Right lobe of liver (tissue), 6 donors: ENCODE measurements around the gene AJAP1. TPM values are rescaled to one million over a fixed set of nuclear protein-coding genes. Genes with fewer than 3 reads are reported as not detected.

Source experiments
- ATAC-seq, 4 donors: fragments of 200-7000 bp; cut with Tn5 transposase; one replicate each; pipeline ENCODE4 v1.9.1; 2020; ENCODE audit warnings: mild to moderate bottlenecking in 4 of 4, moderate library complexity in 4 of 4
- DNase-seq, 3 donors: peaks; one replicate each; pipeline ENCODE4 v3.0.0-alpha.2; 2020
- H3K27ac ChIP-seq, 3 donors: fragments of 200-600 bp; one replicate each; pipeline ENCODE4 v1.8.0; 2022
- H3K27me3 ChIP-seq, 2 donors: fragments of 200-600 bp; one replicate each; pipeline ENCODE4 v1.8.0; 2022
- H3K36me3 ChIP-seq, 4 donors: fragments of 200-600 bp; sonication (generic) in 1 of 4; one replicate each; pipeline versions ENCODE4 v1.5.1 to v1.8.0; 2017 to 2022; ENCODE audit warnings: control low read depth in 1 of 4
- H3K4me1 ChIP-seq, 4 donors: fragments of 200-600 bp; sonication (generic) in 1 of 4; one replicate each; pipeline versions ENCODE4 v1.5.1 to v1.8.0; 2017 to 2022; ENCODE audit warnings: control low read depth in 1 of 4
- H3K4me3 ChIP-seq, 3 donors: fragments of 200-600 bp; one replicate each; pipeline ENCODE4 v1.8.0; 2022
- H3K9me3 ChIP-seq, 4 donors: fragments of 200-600 bp; sonication (generic) in 1 of 4; one replicate each; pipeline versions ENCODE4 v1.5.1 to v1.8.0; 2017 to 2022; ENCODE audit warnings: control low read depth in 1 of 4
- POLR2A ChIP-seq: fragments of 450-650 bp; IDR thresholded peaks from one replicate; pipeline ENCODE4 v1.6.1; 2017; ENCODE audit warnings: antibody characterized with exemption, mild to moderate bottlenecking
- WGBS: methylation state at CpG from one replicate; pipeline ENCODE4 v1.1.6; 2018; ENCODE audit warnings: low coverage, low lambda C conversion rate; ENCODE audit not compliant: insufficient coverage; ENCODE audit errors: missing lambda C conversion rate; 5-methylcytosine and 5-hydroxymethylcytosine counted together
- intact Hi-C, 2 donors: fragments of 100-400 bp; cut with DNase I; formaldehyde crosslinking; loops; one replicate each; pipeline versions ENCODE4 v1.11.2 to v1.14.1; 2022
- total RNA-seq, 6 experiments: library from RNA; depleted of rRNA in 2 of 6; stranded (reverse); fragments of >200 nt in 2 of 6; fragmentation: NEBNext Ultra II Directional in 3 of 6; extraction: Animal tissue kit (Norgen Biotek cat#: 25700) in 3 of 6; gene quantifications; one replicate each; pipeline versions ENCODE4 v1.1.0 to v1.2.4, GENCODE V29; 2016 to 2023
- TF ChIP-seq, protein P1 (sequence below), 4 donors: fragments of 200-600 bp in 3 of 4; fragments of 450-650 bp in 1 of 4; IDR thresholded peaks; one replicate each; pipeline versions ENCODE4 v1.5.1 to v1.8.0; 2016 to 2022; ENCODE audit warnings: antibody characterized with exemption in 4 of 4, mild to moderate bottlenecking in 2 of 4
- donor health status: DM: no; HTN: yes; CAD: no.
- donor health status: DM: no; HTN: no; CAD: no.
- donor health status: DM: no; HTN: no; CAD: no.
- donor health status: DM: no; HTN: yes; CAD: no.
- donor health status: DM: no; HTN: yes; CAD: no.

The AJAP1 gene
- total RNA-seq, 6 experiments from 2014 or later = 0.06 to 0.35 (median 0.13) TPM

DNA sequence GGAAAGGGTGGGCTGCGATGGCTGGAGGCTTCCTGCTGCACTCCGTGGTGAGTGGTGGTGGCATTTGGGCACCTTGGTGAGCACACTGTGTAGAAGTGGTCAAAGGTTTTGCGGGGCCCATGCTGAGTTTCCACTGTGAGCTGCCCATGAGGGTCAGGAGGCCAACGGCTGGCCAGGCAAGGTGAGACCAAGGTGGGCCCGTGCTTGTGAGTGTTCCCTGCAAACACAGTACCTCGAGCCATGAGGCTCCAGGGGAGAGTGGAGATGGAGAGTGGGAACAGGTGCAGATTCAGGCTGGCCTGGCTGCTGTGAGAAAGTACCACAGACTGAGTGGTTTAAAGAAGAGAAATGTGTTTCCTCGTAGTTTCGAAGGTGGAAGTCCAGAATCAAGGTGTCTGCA, 40.8 kb downstream of the AJAP1 start:
- no peaks in the 10 kb centered on the region for H3K9me3 ChIP-seq
- WGBS = 53% methylated on average over 5 of the region's 8 CpGs
- H3K36me3 ChIP-seq = no peaks in the 10 kb centered on the region
- TF ChIP-seq, protein P1, sequence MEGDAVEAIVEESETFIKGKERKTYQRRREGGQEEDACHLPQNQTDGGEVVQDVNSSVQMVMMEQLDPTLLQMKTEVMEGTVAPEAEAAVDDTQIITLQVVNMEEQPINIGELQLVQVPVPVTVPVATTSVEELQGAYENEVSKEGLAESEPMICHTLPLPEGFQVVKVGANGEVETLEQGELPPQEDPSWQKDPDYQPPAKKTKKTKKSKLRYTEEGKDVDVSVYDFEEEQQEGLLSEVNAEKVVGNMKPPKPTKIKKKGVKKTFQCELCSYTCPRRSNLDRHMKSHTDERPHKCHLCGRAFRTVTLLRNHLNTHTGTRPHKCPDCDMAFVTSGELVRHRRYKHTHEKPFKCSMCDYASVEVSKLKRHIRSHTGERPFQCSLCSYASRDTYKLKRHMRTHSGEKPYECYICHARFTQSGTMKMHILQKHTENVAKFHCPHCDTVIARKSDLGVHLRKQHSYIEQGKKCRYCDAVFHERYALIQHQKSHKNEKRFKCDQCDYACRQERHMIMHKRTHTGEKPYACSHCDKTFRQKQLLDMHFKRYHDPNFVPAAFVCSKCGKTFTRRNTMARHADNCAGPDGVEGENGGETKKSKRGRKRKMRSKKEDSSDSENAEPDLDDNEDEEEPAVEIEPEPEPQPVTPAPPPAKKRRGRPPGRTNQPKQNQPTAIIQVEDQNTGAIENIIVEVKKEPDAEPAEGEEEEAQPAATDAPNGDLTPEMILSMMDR (IDR thresholded peaks at IDR 0.05) = no peak
- TF ChIP-seq POLR2A = no peak
- H3K4me1 ChIP-seq = no peaks in the 10 kb centered on the region
- no peak overlapping the region for H3K4me3 ChIP-seq
- H3K27ac ChIP-seq = no peak overlapping the region
- intact Hi-C loops = no loop called here
- ATAC-seq (no peak), DNase-seq (no peak)
- no peaks in the 10 kb centered on the region for H3K27me3 ChIP-seq

DNA sequence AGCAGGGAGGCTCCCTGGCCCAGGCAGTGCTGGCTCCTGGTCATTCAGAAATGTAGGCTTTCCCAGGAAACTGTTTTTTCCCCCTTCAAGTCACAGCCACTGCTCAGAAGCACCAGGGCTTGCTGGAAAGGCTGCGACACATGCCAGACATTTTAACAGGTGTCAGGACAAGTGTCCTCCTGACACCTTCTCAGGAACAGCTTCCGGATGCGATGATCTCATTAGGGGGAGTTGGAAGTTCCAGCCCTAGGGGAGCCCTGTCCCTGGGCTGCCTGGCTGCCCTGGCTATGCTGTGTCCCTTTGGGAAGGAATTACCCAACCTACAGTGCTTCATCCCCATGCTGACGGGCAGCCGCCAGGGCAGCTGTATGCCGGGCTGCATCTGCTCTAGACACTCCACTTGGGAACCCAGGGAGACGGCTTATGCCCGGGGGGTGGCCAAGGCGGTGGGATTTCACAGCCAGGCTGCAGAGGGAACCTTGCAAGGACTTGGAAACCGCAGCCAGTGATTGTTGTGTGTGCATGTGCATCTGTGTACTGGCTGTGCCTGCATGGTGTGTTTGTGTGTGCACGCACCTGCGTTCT, 41.8 kb downstream of the AJAP1 start:
- Histone ChIP-seq H3K27ac (no peak overlapping the region), H3K4me3 (no peak overlapping the region), H3K36me3 (no peaks in the 10 kb centered on the region), H3K4me1 (no peaks in the 10 kb centered on the region), H3K9me3 (no peaks in the 10 kb centered on the region), H3K27me3 (no peaks in the 10 kb centered on the region)
- WGBS = no CpG with 5 or more reads among the region's 12 CpGs
- TF ChIP-seq, protein P1 (IDR thresholded peaks at IDR 0.05) = no peak
- no peak for TF ChIP-seq POLR2A
- ATAC-seq (no peak), DNase-seq (no peak)
- intact Hi-C loops = no loop called here

DNA sequence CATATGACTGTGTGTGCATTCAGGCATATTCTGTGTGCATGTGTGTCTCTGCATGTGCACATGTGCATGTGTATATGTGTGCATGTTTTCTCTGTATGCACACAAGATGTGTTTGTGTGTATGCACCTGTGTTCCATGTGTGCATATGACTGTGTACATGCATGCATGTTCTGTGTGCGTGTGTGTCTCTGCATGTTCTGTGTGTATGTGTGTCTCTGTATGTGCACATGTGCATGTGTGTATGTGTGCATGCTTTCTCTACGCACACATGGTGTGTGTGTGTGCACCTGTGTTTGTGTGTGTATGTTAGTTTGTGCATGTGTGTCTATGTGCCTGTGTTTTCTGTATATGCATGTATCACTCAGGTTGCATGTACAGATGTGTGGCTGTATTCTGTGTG, 42.3 kb downstream of the AJAP1 start:
- no peak for TF ChIP-seq POLR2A
- TF ChIP-seq, protein P1 (IDR thresholded peaks at IDR 0.05) = no peak
- Histone ChIP-seq H3K36me3 (no peaks in the 10 kb centered on the region), H3K4me1 (no peaks in the 10 kb centered on the region), H3K27ac (no peak overlapping the region), H3K27me3 (no peaks in the 10 kb centered on the region), H3K4me3 (no peak overlapping the region), H3K9me3 (no peaks in the 10 kb centered on the region)
- intact Hi-C loops = no loop called here
- WGBS = 80% methylated on average over 2 of the region's 2 CpGs
- DNase-seq (no peak), ATAC-seq (no peak)

DNA sequence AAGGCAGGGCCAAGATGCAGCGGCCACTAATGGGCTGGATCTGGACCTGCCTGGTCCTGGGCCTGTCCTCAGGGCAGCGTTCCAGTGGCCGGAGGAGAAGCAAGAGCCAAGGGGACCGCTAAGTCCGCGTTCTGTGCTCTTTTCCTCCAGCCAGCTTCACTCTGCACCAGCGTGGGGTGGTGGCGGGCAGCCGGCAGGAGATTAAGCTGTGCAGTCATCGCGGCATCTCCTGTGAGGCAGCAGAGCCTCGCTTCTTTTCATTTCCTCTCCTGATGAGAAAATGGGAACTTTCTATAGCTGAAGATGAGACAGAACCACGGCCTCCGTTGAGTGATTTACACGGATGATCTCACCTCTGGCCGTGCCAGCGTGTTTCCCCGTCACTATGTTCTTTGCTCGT, 43.4 kb downstream of the AJAP1 start:
- H3K9me3 ChIP-seq = no peaks in the 10 kb centered on the region
- no peaks in the 10 kb centered on the region for H3K4me1 ChIP-seq
- TF ChIP-seq POLR2A = no peak
- DNase-seq = no peak
- H3K4me3 ChIP-seq = no peak overlapping the region
- no peaks in the 10 kb centered on the region for H3K36me3 ChIP-seq
- H3K27me3 ChIP-seq = no peaks in the 10 kb centered on the region
- 73% methylated on average over 7 of the region's 19 CpGs for WGBS
- ATAC-seq = no peak
- intact Hi-C loops = no loop called here
- no peak overlapping the region for H3K27ac ChIP-seq

DNA sequence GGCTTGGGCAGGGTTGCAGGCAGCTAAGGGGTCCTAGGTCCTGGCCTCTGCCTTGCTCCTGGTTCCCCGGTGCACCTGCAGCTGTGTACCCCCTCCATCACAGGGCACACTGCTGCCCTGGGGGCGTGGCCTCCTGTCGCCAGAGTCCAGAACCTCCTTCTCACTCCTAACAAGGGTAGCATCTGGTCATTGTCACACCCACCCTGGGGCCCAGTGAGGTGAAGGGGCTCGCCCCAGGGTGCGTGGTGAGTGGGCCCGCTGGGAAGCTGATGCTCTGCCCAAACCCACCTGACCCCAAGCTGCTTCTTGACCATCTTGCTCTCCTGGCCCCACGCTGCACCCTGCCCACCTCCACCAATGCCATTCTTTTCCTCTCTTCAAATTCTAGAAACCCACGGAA, 44.5 kb downstream of the AJAP1 start:
- no peaks in the 10 kb centered on the region for H3K4me1 ChIP-seq
- no peak for DNase-seq

More for the DNA sequence above, 44.5 kb downstream of the AJAP1 start:
- TF ChIP-seq POLR2A = no peak
- TF ChIP-seq, protein P1 (IDR thresholded peaks at IDR 0.05) = no peak
- no peaks in the 10 kb centered on the region for H3K36me3 ChIP-seq
- 83% methylated on average over 2 of the region's 8 CpGs for WGBS
- no peak overlapping the region for H3K4me3 ChIP-seq
- H3K27me3 ChIP-seq = no peaks in the 10 kb centered on the region
- ATAC-seq = no peak
- intact Hi-C loops = no loop called here
- no peak overlapping the region for H3K27ac ChIP-seq
- H3K9me3 ChIP-seq = no peaks in the 10 kb centered on the region
